ENCODE results near the gene TCERG1L.

Gene TCERG1L

GRCh38 chr10:131230641-131231322, 80.7 kb downstream of the TCERG1L start:
- TF ChIP-seq REST (IDR thresholded peaks at IDR 0.05; ENCODE audit: low read depth) (no peak), MAX (IDR thresholded peaks at IDR 0.05) (no peak), CEBPB (IDR thresholded peaks at IDR 0.05) (no peak), TCF12 (IDR thresholded peaks at IDR 0.05; ENCODE audit: low read depth) (no peak), RAD21 (IDR thresholded peaks at IDR 0.05; ENCODE audit: low read depth) (no peak), TEAD4 (IDR thresholded peaks at IDR 0.05) (no peak), NFIC (IDR thresholded peaks at IDR 0.05) (no peak), YY1 (IDR thresholded peaks at IDR 0.05; ENCODE audit: low read depth) (no peak), CREB1 (IDR thresholded peaks at IDR 0.05; ENCODE audit: low read depth) (no peak), EGR1 (IDR thresholded peaks at IDR 0.05) (no peak), FOXM1 (IDR thresholded peaks at IDR 0.05; ENCODE audit: borderline replicate concordance, low read depth) (no peak), TAF1 (IDR thresholded peaks at IDR 0.05; ENCODE audit: low read depth) (no peak), ZBTB7A (IDR thresholded peaks at IDR 0.05; ENCODE audit: low read depth) (no peak), USF1 (IDR thresholded peaks at IDR 0.05) (no peak), EP300 (IDR thresholded peaks at IDR 0.05; ENCODE audit: borderline replicate concordance) (no peak)

- no peak for TF ChIP-seq NFIC (IDR thresholded peaks at IDR 0.05)
- no peak for TF ChIP-seq FOXM1 (IDR thresholded peaks at IDR 0.05; ENCODE audit: borderline replicate concordance, low read depth)
- no peak for TF ChIP-seq RAD21 (IDR thresholded peaks at IDR 0.05; ENCODE audit: low read depth)
- no peak for TF ChIP-seq CEBPB (IDR thresholded peaks at IDR 0.05)
- no peak for TF ChIP-seq USF1 (IDR thresholded peaks at IDR 0.05)
- no peak for TF ChIP-seq EGR1 (IDR thresholded peaks at IDR 0.05)
- TF ChIP-seq CREB1 (IDR thresholded peaks at IDR 0.05; ENCODE audit: low read depth): no peak
- TF ChIP-seq TEAD4 (IDR thresholded peaks at IDR 0.05): no peak
- no peak for TF ChIP-seq TAF1 (IDR thresholded peaks at IDR 0.05; ENCODE audit: low read depth)
- no peak for TF ChIP-seq REST (IDR thresholded peaks at IDR 0.05; ENCODE audit: low read depth)
- no peak for TF ChIP-seq ZBTB7A (IDR thresholded peaks at IDR 0.05; ENCODE audit: low read depth)
Observed at GRCh38 chr10:131230166-131230565, 81.4 kb downstream of the TCERG1L start.

GRCh38 chr10:131227163-131227740, 84.3 kb downstream of the TCERG1L start:
- TF ChIP-seq USF1 (IDR thresholded peaks at IDR 0.05) (no peak), EP300 (IDR thresholded peaks at IDR 0.05; ENCODE audit: borderline replicate concordance) (no peak), NFIC (IDR thresholded peaks at IDR 0.05) (no peak), RAD21 (IDR thresholded peaks at IDR 0.05; ENCODE audit: low read depth) (no peak)

- TF ChIP-seq EP300 (IDR thresholded peaks at IDR 0.05; ENCODE audit: borderline replicate concordance) (no peak), TAF1 (IDR thresholded peaks at IDR 0.05; ENCODE audit: low read depth) (no peak), ZBTB7A (IDR thresholded peaks at IDR 0.05; ENCODE audit: low read depth) (no peak), CEBPB (IDR thresholded peaks at IDR 0.05) (no peak), YY1 (IDR thresholded peaks at IDR 0.05; ENCODE audit: low read depth) (no peak), REST (IDR thresholded peaks at IDR 0.05; ENCODE audit: low read depth) (no peak), EGR1 (IDR thresholded peaks at IDR 0.05) (no peak), TEAD4 (IDR thresholded peaks at IDR 0.05) (no peak), MAX (IDR thresholded peaks at IDR 0.05) (no peak), NFIC (IDR thresholded peaks at IDR 0.05) (no peak), USF1 (IDR thresholded peaks at IDR 0.05) (no peak), RAD21 (IDR thresholded peaks at IDR 0.05; ENCODE audit: low read depth) (no peak)
Observed at GRCh38 chr10:131226446-131227162, 84.9 kb downstream of the TCERG1L start.
